GM15510 (cell line): ENCODE measurements around the gene FYB2.

ENCODE experiments used
- POLR2A ChIP-seq: IDR thresholded peaks from 3 replicates; pipeline ENCODE4 v1.6.1; 2011; ENCODE audit warnings: borderline replicate concordance; ENCODE audit not compliant: insufficient read length; ENCODE audit errors: extremely low read depth

Gene FYB2

DNA sequence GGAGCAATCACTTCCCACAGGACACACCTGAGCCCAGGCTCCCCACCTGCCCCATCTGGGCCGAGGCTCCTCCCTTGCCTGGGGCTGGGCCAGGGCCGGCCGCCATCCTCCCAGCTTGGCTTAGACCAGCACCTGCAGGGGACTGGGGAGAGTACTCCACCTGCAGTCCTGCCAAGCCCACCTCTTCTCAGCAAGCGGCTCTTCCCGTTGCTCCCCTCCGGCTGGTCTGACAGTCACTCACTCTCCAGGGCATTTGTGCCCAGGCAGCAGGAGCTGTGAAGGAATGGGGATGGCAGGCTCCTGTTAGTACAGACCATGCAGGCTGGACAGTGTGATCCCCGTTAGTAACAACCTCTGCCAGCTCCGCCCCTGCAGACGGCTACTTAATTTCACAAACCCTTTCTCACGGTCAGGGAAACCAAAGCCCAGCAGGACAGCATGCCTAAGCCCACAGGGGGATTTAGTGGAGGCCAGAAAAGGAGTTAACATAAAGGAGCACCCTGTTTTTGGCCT lies at the start of gene FYB2:
FYB2 (minus strand) TSS at position 18 of the 513 bp plus-strand sequence. CDS start 114 bp downstream, outside the sequence.
- TF ChIP-seq POLR2A = no peak

DNA sequence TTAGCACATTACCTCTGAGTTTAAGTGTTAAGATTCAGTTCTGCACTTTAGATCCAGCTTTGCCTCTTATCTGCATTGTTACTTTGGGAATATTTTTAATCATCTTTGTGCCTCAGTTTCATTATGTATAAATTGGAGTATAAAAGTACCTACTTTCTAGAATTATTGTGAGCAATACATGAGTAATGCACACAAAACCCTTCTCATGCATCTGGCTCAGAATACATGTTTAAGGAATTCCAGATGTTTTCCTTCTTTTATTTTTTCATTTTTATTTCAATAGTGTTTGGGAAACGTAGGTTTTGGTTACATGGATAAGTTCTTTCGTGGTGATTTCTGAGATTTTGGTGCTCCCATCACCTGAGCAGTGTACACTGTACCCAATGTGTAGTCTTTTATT lies 49.6 kb upstream of the FYB2 start:
- no peak for TF ChIP-seq POLR2A

DNA sequence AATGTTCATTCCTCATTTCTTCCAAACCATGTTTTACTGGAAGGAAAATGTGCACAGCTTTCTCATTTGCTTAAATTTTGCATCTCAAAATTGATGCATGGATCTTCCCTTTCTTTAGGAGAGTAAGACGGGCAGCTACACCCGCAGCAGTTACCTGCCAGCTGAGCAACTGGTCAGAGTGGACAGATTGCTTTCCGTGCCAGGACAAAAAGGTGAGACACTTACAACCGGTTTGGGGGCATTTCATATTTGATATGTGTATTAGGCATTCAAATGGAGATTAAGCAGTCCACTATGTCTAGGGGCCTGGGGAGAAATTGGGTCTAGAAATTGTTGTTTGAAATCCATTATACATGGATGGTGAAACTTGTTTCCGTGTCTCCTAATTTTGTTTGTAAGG lies 48.3 kb upstream of the FYB2 start:
- TF ChIP-seq POLR2A = no peak

GRCh38 chr1:56866656-56867055 lies 47.5 kb upstream of the FYB2 start:
- TF ChIP-seq POLR2A = no peak

- TF ChIP-seq POLR2A = no peak
Observed at GRCh38 chr1:56864430-56864829, 45.2 kb upstream of the FYB2 start.

GRCh38 chr1:56863265-56863992 lies 44.2 kb upstream of the FYB2 start:
- TF ChIP-seq POLR2A = no peak

GRCh38 chr1:56859287-56859686 lies 40.1 kb upstream of the FYB2 start:
- no peak for TF ChIP-seq POLR2A

- TF ChIP-seq POLR2A = no peak
Observed at GRCh38 chr1:56856186-56856585, 37.0 kb upstream of the FYB2 start.

DNA sequence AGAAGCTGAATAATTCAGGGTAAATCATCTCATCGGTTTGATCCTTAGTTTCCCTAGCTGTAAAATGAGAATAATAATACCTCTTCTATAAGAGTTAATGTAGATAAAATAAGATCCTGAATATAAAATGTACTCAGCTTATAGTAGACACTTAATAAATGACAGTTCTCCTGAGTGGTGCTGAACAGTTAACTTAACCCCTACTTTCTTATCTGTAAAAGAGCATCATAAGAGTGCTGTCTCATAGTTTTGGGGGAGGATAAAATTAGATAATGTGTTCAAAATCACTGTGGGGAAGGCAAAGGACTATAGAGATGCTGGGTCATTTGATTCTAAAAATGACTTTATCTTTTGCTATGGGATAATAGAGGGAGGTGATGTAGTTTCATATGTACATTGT lies 36.0 kb upstream of the FYB2 start:
- no peak for TF ChIP-seq POLR2A

DNA sequence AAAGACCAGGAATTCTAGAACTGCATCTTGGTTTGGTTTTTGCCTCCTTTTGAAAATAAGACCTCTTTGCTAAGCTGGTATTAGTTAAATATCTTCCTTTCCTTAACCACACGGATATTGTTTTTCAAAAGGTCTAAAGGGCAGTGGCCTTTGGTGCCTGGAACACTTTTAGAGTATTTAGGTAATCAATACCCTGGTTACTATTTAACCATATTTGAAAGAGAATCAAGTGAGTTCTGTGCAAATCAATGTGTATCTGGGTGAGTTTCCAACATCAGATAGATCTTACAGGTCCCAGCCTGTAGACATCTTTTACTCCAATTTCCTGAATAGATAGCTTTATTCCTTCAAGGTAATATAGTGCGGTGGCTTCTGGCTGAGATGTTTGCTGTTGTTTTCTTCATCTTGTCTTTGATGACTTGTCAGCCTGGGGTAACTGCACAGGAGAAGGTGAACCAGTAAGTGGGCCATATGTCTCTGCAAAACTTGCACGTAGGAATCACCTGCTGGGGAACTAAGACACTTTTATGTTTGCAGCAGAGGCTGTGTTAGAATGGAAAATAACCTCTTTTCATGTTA lies 35.4 kb upstream of the FYB2 start, which contains the start of gene C8A:
C8A (plus strand) TSS at position 277 of the 579 bp plus-strand sequence; CDS start at position 382, 105 bp downstream.
- no peak for TF ChIP-seq POLR2A

DNA sequence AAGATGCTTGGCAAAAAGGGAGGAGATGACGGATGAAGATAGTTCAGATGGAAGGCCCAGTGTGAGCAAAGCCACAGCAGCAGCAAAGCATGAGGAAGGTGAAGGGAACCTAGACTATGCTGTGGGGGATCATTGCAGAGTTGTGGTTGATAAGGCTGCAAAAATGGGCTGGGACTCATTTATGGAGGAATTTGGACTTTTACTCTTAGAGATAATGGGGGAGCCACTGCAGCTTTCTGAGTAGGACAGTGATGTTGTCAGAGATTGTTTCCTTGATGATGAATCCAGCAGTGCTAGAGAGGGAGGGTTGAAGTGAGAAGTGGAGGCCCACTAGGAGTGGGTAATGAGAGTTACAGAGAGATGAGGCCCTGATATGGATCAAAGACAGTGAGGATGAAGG lies 33.3 kb upstream of the FYB2 start:
- no peak for TF ChIP-seq POLR2A

DNA sequence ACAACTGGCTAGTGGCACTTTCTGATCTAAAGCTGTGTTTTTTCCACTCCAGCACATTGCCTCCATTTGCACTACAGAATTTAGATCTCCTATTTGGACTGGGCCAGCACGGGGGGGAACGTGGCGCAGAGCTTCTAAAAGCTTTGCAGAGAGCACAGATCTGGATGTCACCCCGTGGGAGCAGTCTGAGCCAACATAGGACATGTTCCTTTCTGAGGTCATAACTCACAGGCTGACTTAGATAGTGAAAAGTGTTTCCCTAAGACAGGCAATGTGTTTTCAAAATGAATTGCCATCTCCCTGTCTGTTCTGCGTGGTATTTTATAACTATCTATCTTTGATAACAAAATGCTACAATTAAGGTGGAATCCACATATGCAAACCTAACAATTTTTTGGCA lies 31.7 kb upstream of the FYB2 start:
- no peak for TF ChIP-seq POLR2A

DNA sequence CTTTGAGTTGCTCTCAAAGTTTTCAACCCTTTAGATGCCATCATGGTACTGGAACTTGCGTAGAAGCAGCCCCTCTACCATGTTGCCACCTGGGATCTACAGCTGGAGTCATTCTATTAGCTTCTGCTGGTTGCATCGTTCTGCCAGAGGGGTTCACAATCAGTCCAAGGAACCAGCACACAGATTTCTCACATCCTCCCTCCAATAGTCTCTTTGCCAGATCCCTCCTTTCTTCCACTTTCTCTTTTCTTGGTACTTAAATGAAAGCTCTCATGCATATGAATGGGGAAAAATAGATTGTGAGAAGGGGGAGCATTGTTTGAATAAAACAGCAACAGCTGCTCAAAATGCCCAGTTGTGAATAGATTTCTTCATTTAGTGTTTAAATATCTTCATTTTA lies 31.2 kb upstream of the FYB2 start:
- TF ChIP-seq POLR2A = no peak

GRCh38 chr1:56849750-56850149 lies 30.5 kb upstream of the FYB2 start:
- no peak for TF ChIP-seq POLR2A

GRCh38 chr1:56845343-56845742 lies 26.1 kb upstream of the FYB2 start:
- TF ChIP-seq POLR2A = no peak

DNA sequence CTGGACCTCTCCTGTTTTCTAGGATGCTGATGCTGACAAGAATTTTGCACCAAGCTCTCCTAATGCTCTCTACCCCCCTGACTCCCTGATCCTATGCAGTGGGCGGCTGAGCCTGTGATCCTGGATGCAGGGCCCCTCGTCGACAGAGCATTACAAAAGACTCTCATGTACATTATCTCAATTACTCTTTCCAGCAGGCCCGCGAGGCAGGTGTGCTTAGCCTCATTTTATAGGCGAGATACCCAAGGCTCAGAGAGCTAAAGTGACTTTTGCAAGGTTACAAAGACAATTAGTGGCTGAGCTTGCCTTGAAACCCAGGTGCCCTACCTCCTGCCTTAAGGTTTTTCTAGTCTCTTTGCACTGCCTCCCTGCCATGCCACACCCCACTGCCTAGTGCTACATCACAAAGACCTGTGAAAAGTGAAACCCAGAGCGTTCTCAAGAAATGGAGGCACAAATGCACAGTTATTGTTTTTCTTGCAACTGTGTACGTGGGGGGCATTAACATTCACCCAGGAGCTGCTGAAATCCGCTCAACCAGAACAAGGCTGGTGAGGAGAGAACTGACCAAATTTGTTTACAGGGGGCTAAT lies 25.4 kb upstream of the FYB2 start:
- no peak for TF ChIP-seq POLR2A

- no peak for TF ChIP-seq POLR2A
Observed at GRCh38 chr1:56843544-56843943, 24.3 kb upstream of the FYB2 start.

DNA sequence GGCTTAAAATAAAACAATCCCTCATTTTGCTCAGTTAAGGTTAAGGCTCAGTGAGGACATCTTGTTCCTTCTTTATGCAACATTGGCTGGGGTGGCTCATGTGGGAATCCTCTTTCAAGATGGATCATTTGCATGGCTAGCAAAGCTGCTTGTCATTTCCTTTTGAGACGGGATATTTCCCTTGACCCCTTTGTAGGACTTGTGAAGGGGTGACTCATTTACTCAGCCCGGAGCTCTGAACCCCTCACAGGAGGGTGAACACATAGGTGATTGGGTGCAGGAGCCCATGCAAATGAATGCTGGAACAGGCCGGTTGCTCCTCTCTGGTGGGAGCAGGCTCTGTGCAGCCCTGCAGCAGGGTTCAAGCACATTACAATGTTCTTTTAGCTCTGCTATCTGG lies 19.6 kb upstream of the FYB2 start:
- TF ChIP-seq POLR2A = no peak
